ENCODE data around the gene LDLRAD4.

Gene LDLRAD4

DNA sequence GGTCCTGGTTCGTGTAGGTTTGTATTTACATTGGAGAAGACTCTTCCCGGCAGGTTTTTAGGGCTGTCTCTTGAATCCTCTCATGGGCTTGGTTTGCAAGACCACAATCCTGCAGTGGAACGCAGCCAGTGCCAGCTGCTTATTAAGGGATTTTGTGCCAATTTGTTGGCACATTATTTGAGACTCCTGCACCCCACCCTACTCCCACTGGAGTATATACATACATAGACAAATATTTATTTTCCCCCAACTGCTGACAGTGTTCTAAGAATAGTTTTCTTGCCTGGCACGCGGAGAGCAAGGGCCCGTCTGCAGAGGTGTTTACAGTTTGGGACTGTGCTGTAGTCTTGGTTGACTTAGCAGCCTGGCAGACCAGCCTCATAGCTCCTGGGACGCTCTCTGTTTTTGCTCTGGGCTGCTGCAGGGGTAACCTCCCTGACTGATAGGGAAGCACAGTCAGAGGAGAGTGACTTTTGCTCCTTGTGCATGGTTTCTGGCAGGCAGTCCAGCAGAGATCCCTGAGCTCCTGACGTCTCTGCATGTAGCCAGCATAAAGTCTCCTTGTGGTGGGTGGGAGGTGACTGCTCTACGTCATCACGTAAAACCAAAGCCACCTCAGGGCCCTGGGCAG lies 1.9 kb downstream of the LDLRAD4 start (continued):
- TF ChIP-seq, protein P1, sequence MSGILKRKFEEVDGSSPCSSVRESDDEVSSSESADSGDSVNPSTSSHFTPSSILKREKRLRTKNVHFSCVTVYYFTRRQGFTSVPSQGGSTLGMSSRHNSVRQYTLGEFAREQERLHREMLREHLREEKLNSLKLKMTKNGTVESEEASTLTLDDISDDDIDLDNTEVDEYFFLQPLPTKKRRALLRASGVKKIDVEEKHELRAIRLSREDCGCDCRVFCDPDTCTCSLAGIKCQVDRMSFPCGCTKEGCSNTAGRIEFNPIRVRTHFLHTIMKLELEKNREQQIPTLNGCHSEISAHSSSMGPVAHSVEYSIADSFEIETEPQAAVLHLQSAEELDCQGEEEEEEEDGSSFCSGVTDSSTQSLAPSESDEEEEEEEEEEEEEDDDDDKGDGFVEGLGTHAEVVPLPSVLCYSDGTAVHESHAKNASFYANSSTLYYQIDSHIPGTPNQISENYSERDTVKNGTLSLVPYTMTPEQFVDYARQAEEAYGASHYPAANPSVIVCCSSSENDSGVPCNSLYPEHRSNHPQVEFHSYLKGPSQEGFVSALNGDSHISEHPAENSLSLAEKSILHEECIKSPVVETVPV (CRISPR knock-in tag; IDR thresholded peaks at IDR 0.05) = no peak
- TF ChIP-seq SNAI2 (CRISPR knock-in tag; IDR thresholded peaks at IDR 0.05) = no peak
- TF ChIP-seq TCF4 (CRISPR knock-in tag; IDR thresholded peaks at IDR 0.05; ENCODE audit: borderline replicate concordance) = no peak
- TF ChIP-seq ESRRG (CRISPR knock-in tag; IDR thresholded peaks at IDR 0.05) = no peak
- TF ChIP-seq, protein P2, sequence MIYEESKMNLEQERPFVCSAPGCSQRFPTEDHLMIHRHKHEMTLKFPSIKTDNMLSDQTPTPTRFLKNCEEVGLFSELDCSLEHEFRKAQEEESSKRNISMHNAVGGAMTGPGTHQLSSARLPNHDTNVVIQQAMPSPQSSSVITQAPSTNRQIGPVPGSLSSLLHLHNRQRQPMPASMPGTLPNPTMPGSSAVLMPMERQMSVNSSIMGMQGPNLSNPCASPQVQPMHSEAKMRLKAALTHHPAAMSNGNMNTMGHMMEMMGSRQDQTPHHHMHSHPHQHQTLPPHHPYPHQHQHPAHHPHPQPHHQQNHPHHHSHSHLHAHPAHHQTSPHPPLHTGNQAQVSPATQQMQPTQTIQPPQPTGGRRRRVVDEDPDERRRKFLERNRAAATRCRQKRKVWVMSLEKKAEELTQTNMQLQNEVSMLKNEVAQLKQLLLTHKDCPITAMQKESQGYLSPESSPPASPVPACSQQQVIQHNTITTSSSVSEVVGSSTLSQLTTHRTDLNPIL (CRISPR knock-in tag; IDR thresholded peaks at IDR 0.05; ENCODE audit: low read depth) = no peak
- no peak for TF ChIP-seq ZNF565 (CRISPR knock-in tag; conservative IDR thresholded peaks at IDR 0.05; ENCODE audit: low read depth)
- no peak for TF ChIP-seq TOX (CRISPR knock-in tag; IDR thresholded peaks at IDR 0.05; ENCODE audit: borderline replicate concordance)
- TF ChIP-seq CSDC2 (CRISPR knock-in tag; IDR thresholded peaks at IDR 0.05) = no peak
- no peak for TF ChIP-seq ISL1 (CRISPR knock-in tag; IDR thresholded peaks at IDR 0.05)
- no peak for TF ChIP-seq BACH2 (CRISPR knock-in tag; IDR thresholded peaks at IDR 0.05; ENCODE audit: borderline replicate concordance)
- TF ChIP-seq GLIS3 (CRISPR knock-in tag; IDR thresholded peaks at IDR 0.05) = no peak
- no peak for TF ChIP-seq RARB (CRISPR knock-in tag; IDR thresholded peaks at IDR 0.05)

GRCh38 chr18:13221869-13222855 lies 3.6 kb downstream of the LDLRAD4 start:
- TF ChIP-seq ZNF565 (CRISPR knock-in tag; conservative IDR thresholded peaks at IDR 0.05; ENCODE audit: low read depth) (no peak), POU6F1 (CRISPR knock-in tag; IDR thresholded peaks at IDR 0.05; ENCODE audit: borderline replicate concordance, low read depth) (no peak), GLIS3 (CRISPR knock-in tag; IDR thresholded peaks at IDR 0.05) (0 out of 2 replicates have a peak, but pooled peaks have one; percentile 25), ZC3H10 (CRISPR knock-in tag; IDR thresholded peaks at IDR 0.05) (no peak), TSHZ2 (CRISPR knock-in tag; IDR thresholded peaks at IDR 0.05) (peak; percentile 71), TCF4 (CRISPR knock-in tag; IDR thresholded peaks at IDR 0.05; ENCODE audit: borderline replicate concordance) (0 out of 2 replicates have a peak, but pooled peaks have one; percentile 15), ISL1 (CRISPR knock-in tag; IDR thresholded peaks at IDR 0.05) (peak; percentile 93), PPARA (CRISPR knock-in tag; IDR thresholded peaks at IDR 0.05; ENCODE audit: borderline replicate concordance) (no peak), RARB (CRISPR knock-in tag; IDR thresholded peaks at IDR 0.05) (no peak)
- TF ChIP-seq, protein P1 (CRISPR knock-in tag; IDR thresholded peaks at IDR 0.05) = no peak
- ATAC-seq = peak; percentile 88

DNA sequence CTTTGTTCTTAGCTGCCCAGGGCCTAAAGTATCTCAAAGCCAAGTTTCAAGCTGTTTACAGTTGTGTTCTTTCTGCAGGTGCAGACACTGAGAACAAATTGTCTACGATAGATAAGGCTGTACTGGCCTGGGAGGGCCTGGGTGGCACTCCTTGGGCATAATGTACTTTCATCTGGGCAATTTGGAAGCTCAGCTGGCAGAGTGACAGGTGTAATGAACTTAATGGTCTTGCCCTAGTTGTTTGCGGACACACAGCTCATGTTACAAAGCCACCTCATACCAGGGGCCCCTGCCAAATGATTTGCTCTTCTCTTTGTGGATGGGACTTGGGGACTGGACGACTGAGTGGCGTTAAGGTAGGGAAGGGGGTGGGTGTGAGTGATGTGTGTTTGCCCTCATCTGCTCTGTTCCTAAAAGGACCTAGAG lies 4.3 kb downstream of the LDLRAD4 start:
- no peak; the same call in 2 of the 3 replicates for ATAC-seq
- TF ChIP-seq ISL1 (CRISPR knock-in tag; IDR thresholded peaks at IDR 0.05) (no peak), ZNF70 (CRISPR knock-in tag; IDR thresholded peaks at IDR 0.05) (no peak), BACH2 (CRISPR knock-in tag; IDR thresholded peaks at IDR 0.05; ENCODE audit: borderline replicate concordance) (no peak), ZC3H10 (CRISPR knock-in tag; IDR thresholded peaks at IDR 0.05) (no peak), GLIS3 (CRISPR knock-in tag; IDR thresholded peaks at IDR 0.05) (no peak), SNAI2 (CRISPR knock-in tag; IDR thresholded peaks at IDR 0.05) (no peak), POU6F1 (CRISPR knock-in tag; IDR thresholded peaks at IDR 0.05; ENCODE audit: borderline replicate concordance, low read depth) (no peak), RARB (CRISPR knock-in tag; IDR thresholded peaks at IDR 0.05) (no peak), TCF4 (CRISPR knock-in tag; IDR thresholded peaks at IDR 0.05; ENCODE audit: borderline replicate concordance) (no peak), OSR1 (CRISPR knock-in tag; IDR thresholded peaks at IDR 0.05) (no peak), ZNF8 (CRISPR knock-in tag; IDR thresholded peaks at IDR 0.05) (no peak)
- TF ChIP-seq, protein P2 (CRISPR knock-in tag; IDR thresholded peaks at IDR 0.05; ENCODE audit: low read depth) = no peak

Measured in SK-N-SH treated with all-trans-retinoic acid at 6 μM for 48 hours (cell line).